SU-DHL-6 (cell line): ENCODE results near the gene CEP164.

Experiments
- H2AFZ ChIP-seq: fragments of 200-600 bp; sonication (generic); 2 replicates; pipeline ENCODE4 v1.6.1; 2014; ENCODE audit warnings: low read depth, mild to moderate bottlenecking, moderate library complexity, mixed read lengths, antibody characterized with exemption, low read length; ENCODE audit not compliant: severe bottlenecking
- H3F3A ChIP-seq: fragments of 200-600 bp; shearing (Covaris generic); 2 replicates; pipeline ENCODE4 v1.6.0; 2016; ENCODE audit warnings: antibody characterized with exemption, mild to moderate bottlenecking; ENCODE audit not compliant: insufficient read depth
- H3K27ac ChIP-seq: fragments of 200-600 bp; sonication (generic); 2 replicates; pipeline ENCODE4 v1.5.1; 2016; ENCODE audit warnings: low read depth, mild to moderate bottlenecking, low read length, moderate library complexity, mixed read lengths
- H3K27me3 ChIP-seq: fragments of 200-600 bp; sonication (generic), shearing (Covaris generic); 2 replicates; pipeline ENCODE4 v1.6.0; 2014; ENCODE audit warnings: mild to moderate bottlenecking, low read length
- H3K36me3 ChIP-seq: fragments of 200-600 bp; sonication (generic); 2 replicates; pipeline ENCODE4 v1.6.1; 2014; ENCODE audit warnings: mild to moderate bottlenecking, low read length, mixed read lengths
- H3K4me2 ChIP-seq: fragments of 300-600, 200-600 bp; shearing (Covaris generic), sonication (generic); 2 replicates; pipeline ENCODE4 v1.6.0; 2014; ENCODE audit warnings: low read length, low read depth, mild to moderate bottlenecking; ENCODE audit not compliant: poor library complexity, severe bottlenecking
- H3K4me3 ChIP-seq: fragments of 200-600 bp; sonication (generic); 2 replicates; pipeline ENCODE4 v1.5.1; 2014; ENCODE audit warnings: antibody characterized with exemption, low read length, mild to moderate bottlenecking, mixed read lengths; ENCODE audit not compliant: insufficient read depth, poor library complexity, severe bottlenecking
- H3K79me2 ChIP-seq: fragments of 200-600 bp; sonication (generic); 2 replicates; pipeline ENCODE4 v1.6.1; 2014; ENCODE audit warnings: mild to moderate bottlenecking, low read length, moderate library complexity; ENCODE audit not compliant: insufficient read depth
- H3K9ac ChIP-seq: fragments of 200-600 bp; sonication (generic); 2 replicates; pipeline ENCODE4 v1.7.0; 2014; ENCODE audit warnings: mild to moderate bottlenecking, low read length
- H3K9me2 ChIP-seq: fragments of 200-600 bp; sonication (generic); replicated peaks from 2 replicates; pipeline ENCODE4 v1.6.1; 2014; ENCODE audit warnings: low read length; ENCODE audit not compliant: insufficient read depth
- H3K9me3 ChIP-seq: fragments of 200-600 bp; sonication (generic); 2 replicates; pipeline ENCODE4 v1.6.1; 2014; ENCODE audit warnings: low read length, mixed read lengths; ENCODE audit not compliant: insufficient read depth
- H4K20me1 ChIP-seq: fragments of 200-600 bp; sonication (generic); 2 replicates; pipeline ENCODE4 v1.6.1; 2014; ENCODE audit warnings: low read depth, mild to moderate bottlenecking, antibody characterized with exemption, low read length, moderate library complexity, mixed read lengths
- CTCF ChIP-seq: fragments of 200-600 bp; sonication (generic); IDR thresholded peaks from one replicate; pipeline ENCODE4 v1.5.1; 2017; ENCODE audit warnings: antibody characterized with exemption, mild to moderate bottlenecking, low read length, moderate library complexity; ENCODE audit not compliant: insufficient read depth, poor library complexity, severe bottlenecking
- EZH2phosphoT487 ChIP-seq: fragments of 200-600 bp; sonication (generic), shearing (Covaris generic); conservative IDR thresholded peaks from 2 replicates; pipeline ENCODE4 v1.6.1; 2018; ENCODE audit warnings: mild to moderate bottlenecking, antibody characterized with exemption, low read length, moderate library complexity, mixed read lengths

The CEP164 gene

GRCh38 chr11:117369534-117369933 is 41.9 kb downstream of the CEP164 start:
- no peaks in the 10 kb centered on the region for H4K20me1 ChIP-seq
- H3K9me2 ChIP-seq: no peaks in the 10 kb centered on the region
- no peak overlapping the region for H3K27ac ChIP-seq
- H3K4me2 ChIP-seq: no peak overlapping the region
- no peaks in the 10 kb centered on the region for H3K79me2 ChIP-seq
- H3K27me3 ChIP-seq: no peaks in the 10 kb centered on the region
- H3K36me3 ChIP-seq: no peaks in the 10 kb centered on the region
- no peaks in the 10 kb centered on the region for H3F3A ChIP-seq
- H3K9ac ChIP-seq: no peak overlapping the region
- no peak overlapping the region for H2AFZ ChIP-seq
- TF ChIP-seq EZH2phosphoT487 (no peak), CTCF (no peak)
- no peaks in the 10 kb centered on the region for H3K9me3 ChIP-seq
- no peak overlapping the region for H3K4me3 ChIP-seq

- no peaks in the 10 kb centered on the region for H3K36me3 ChIP-seq
- H3K27ac ChIP-seq: no peak overlapping the region
Observed at GRCh38 chr11:117371453-117371852, 43.8 kb downstream of the CEP164 start.

GRCh38 chr11:117374316-117375055 is 46.8 kb downstream of the CEP164 start:
- H3K4me2 ChIP-seq: no peak overlapping the region
- no peaks in the 10 kb centered on the region for H3K27me3 ChIP-seq
- H2AFZ ChIP-seq: no peak overlapping the region
- H4K20me1 ChIP-seq: no peaks in the 10 kb centered on the region
- TF ChIP-seq EZH2phosphoT487: no peak
- no peak for TF ChIP-seq CTCF
- H3K27ac ChIP-seq: no peak overlapping the region
- H3K79me2 ChIP-seq: no peaks in the 10 kb centered on the region
- H3K4me3 ChIP-seq: no peak overlapping the region
- H3K36me3 ChIP-seq: no peaks in the 10 kb centered on the region
- no peaks in the 10 kb centered on the region for H3K9me2 ChIP-seq
- H3F3A ChIP-seq: no peaks in the 10 kb centered on the region
- H3K9me3 ChIP-seq: no peaks in the 10 kb centered on the region
- no peak overlapping the region for H3K9ac ChIP-seq

More at GRCh38 chr11:117371453-117371852, 43.8 kb downstream of the CEP164 start:
- Histone ChIP-seq H3K4me3 (no peak overlapping the region), H3K79me2 (no peaks in the 10 kb centered on the region), H4K20me1 (no peaks in the 10 kb centered on the region), H3K4me2 (no peak overlapping the region), H3K9me3 (no peaks in the 10 kb centered on the region), H3K9me2 (no peaks in the 10 kb centered on the region), H2AFZ (no peak overlapping the region), H3K9ac (no peak overlapping the region), H3F3A (no peaks in the 10 kb centered on the region), H3K27me3 (no peaks in the 10 kb centered on the region)
- no peak for TF ChIP-seq CTCF
